Transverse colon (tissue), 4 donors: ENCODE results near the gene KRTAP24-1. TPM values are rescaled to one million over a fixed set of nuclear protein-coding genes. Genes with fewer than 3 reads are reported as not detected.

Source experiments
- DNase-seq: peaks from one replicate; pipeline ENCODE4 v3.0.0-alpha.2; 2019
- H3K27ac ChIP-seq, 4 donors: fragments of 200-600 bp; sonication (generic); 2 replicates each; pipeline ENCODE4 v1.5.1; 2016 to 2018; ENCODE audit warnings: inconsistent platforms in 4 of 4
- H3K27me3 ChIP-seq: fragments of 200-600 bp; sonication (generic); 2 replicates; pipeline ENCODE4 v1.5.1; 2017; ENCODE audit warnings: inconsistent platforms
- H3K36me3 ChIP-seq, 4 donors: fragments of 200-600 bp; sonication (generic); 2 replicates each; pipeline ENCODE4 v1.5.1; 2017 to 2019; ENCODE audit warnings: inconsistent platforms in 4 of 4
- H3K4me1 ChIP-seq, 4 donors: fragments of 200-600 bp; sonication (generic); 2 replicates each; pipeline ENCODE4 v1.5.1; 2017 to 2020; ENCODE audit warnings: inconsistent platforms in 4 of 4
- H3K4me3 ChIP-seq, 4 donors: fragments of 200-600 bp; sonication (generic); 1 replicate in 1 of 4; 2 replicates in 3 of 4; pipeline versions ENCODE4 v1.5.1 to v1.6.1; 2017 to 2019; ENCODE audit warnings: inconsistent platforms in 4 of 4
- H3K9me3 ChIP-seq, 2 donors: fragments of 200-600 bp; sonication (generic); 2 replicates each; pipeline ENCODE4 v1.5.1; 2017 to 2019; ENCODE audit warnings: inconsistent platforms in 2 of 2
- EP300 ChIP-seq: sonication (generic); formaldehyde crosslinking; IDR thresholded peaks from one replicate; pipeline ENCODE4 v1.6.1; 2017; ENCODE audit warnings: antibody characterized with exemption, low read depth
- POLR2A ChIP-seq: fragments of 450-650 bp; IDR thresholded peaks from one replicate; pipeline ENCODE4 v1.6.1; 2016; ENCODE audit warnings: antibody characterized with exemption, mild to moderate bottlenecking, moderate library complexity
- POLR2AphosphoS5 ChIP-seq, 3 donors: sonication (generic); formaldehyde crosslinking; IDR thresholded peaks; one replicate each; pipeline ENCODE4 v1.6.1; 2016; ENCODE audit warnings: antibody characterized with exemption in 3 of 3
- WGBS, 2 donors: methylation state at CpG; one replicate each; pipeline ENCODE4 v1.1.5; 2018; ENCODE audit warnings: low coverage in 1 of 2; 5-methylcytosine and 5-hydroxymethylcytosine counted together
- in situ Hi-C, 4 donors: fragments of 200-750 bp; cut with MboI; loops; one replicate each; pipeline versions ENCODE4 v1.15.0 to v1.15.1; 2017; ENCODE audit warnings: low sequenced_read_pairs in 3 of 4, low pct_ligation_motif_present in 1 of 4, low pct_unique_long_range_greater_than_20kb in 1 of 4
- intact Hi-C: fragments of 100-400 bp; cut with DNase I; formaldehyde crosslinking; loops from one replicate; pipeline ENCODE4 v1.15.1; 2023; ENCODE audit warnings: low total_unique reads
- total RNA-seq, 4 donors: library from RNA; depleted of rRNA; stranded (reverse); fragments of >200 nt; gene quantifications; one replicate each; pipeline ENCODE4 v1.1.0, GENCODE V29; 2016
- TF ChIP-seq, protein P1 (sequence below), 5 experiments: fragments of 200-600 bp in 3 of 5; fragments of 450-650 bp in 2 of 5; sonication (generic) in 3 of 5; IDR thresholded peaks; 1 replicate in 2 of 5; 2 replicates in 3 of 5; pipeline ENCODE4 v1.5.1; 2016 to 2017; ENCODE audit warnings: antibody characterized with exemption in 5 of 5, inconsistent platforms in 3 of 5, mild to moderate bottlenecking in 2 of 5, moderate library complexity in 1 of 5

The KRTAP24-1 gene
- total RNA-seq, 4 donors from 2014 or later: not detected

DNA sequence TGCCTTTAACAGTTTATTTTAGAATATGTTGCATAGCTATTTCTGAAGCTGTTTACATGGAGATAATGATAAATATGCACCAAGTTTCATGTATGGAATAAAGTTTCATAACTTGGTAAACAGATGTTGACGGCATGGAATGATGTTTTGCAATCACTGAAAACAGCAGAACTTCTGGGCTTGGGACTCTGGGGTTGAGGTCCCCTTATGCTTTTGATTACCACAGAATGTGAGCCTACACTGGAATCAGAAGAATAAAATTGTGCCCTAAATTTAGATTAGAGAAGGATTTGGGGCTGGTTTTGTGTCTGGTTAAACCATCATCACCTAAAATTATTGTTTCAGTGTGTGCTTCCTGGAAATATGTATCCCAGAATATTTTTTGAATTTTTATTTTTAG is 11.1 kb downstream of the KRTAP24-1 start:
- no peaks in the 10 kb centered on the region for H3K36me3 ChIP-seq
- no peak overlapping the region for H3K4me3 ChIP-seq
- no peak for DNase-seq
- TF ChIP-seq POLR2A: no peak
- no peaks in the 10 kb centered on the region for H3K9me3 ChIP-seq
- H3K27me3 ChIP-seq: no peaks in the 10 kb centered on the region
- peaks cover 0 to 20% (median 11%) of the 10 kb centered on the region in 4 donors for H3K4me1 ChIP-seq
- 89 to 92% methylated on average over 1 of the region's 1 CpG for WGBS, 2 donors
- no peak overlapping the region for H3K27ac ChIP-seq
- in situ Hi-C loops: no loop called here
- intact Hi-C loops: no loop called here

DNA sequence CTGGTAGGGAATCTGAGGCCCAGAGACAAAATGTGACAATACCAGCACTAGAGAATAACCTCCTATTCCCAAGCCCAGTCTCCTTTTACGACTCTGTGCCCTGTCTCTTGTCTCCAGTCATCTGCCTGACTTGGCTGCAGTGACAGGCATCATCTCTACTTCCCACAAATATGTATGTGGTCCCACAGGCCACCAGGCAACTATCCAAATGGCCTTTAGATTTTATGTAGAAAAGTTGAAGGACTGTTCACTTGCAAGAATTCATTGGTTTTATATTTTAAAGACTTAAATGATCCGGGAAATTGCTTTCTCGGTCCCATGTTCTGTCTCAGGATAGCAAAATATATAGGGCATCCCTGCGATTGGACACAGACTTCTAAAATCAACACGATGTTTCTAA is 11.6 kb downstream of the KRTAP24-1 start:
- DNase-seq: no peak
- no peaks in the 10 kb centered on the region for H3K27me3 ChIP-seq
- no peaks in the 10 kb centered on the region for H3K9me3 ChIP-seq
- 70 to 74% methylated on average over 4 to 5 of the region's 5 CpGs for WGBS, 2 donors
- H3K4me1 ChIP-seq: peaks cover 0 to 20% (median 11%) of the 10 kb centered on the region in 4 donors
- in situ Hi-C loops (no loop called here), intact Hi-C loops (no loop called here)
- TF ChIP-seq, protein P1, sequence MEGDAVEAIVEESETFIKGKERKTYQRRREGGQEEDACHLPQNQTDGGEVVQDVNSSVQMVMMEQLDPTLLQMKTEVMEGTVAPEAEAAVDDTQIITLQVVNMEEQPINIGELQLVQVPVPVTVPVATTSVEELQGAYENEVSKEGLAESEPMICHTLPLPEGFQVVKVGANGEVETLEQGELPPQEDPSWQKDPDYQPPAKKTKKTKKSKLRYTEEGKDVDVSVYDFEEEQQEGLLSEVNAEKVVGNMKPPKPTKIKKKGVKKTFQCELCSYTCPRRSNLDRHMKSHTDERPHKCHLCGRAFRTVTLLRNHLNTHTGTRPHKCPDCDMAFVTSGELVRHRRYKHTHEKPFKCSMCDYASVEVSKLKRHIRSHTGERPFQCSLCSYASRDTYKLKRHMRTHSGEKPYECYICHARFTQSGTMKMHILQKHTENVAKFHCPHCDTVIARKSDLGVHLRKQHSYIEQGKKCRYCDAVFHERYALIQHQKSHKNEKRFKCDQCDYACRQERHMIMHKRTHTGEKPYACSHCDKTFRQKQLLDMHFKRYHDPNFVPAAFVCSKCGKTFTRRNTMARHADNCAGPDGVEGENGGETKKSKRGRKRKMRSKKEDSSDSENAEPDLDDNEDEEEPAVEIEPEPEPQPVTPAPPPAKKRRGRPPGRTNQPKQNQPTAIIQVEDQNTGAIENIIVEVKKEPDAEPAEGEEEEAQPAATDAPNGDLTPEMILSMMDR (IDR thresholded peaks at IDR 0.05): no peak
- TF ChIP-seq POLR2A (no peak), POLR2AphosphoS5 (IDR thresholded peaks at IDR 0.05) (no peak), EP300 (no peak)
- no peak overlapping the region for H3K4me3 ChIP-seq
- no peaks in the 10 kb centered on the region for H3K36me3 ChIP-seq
- no peak overlapping the region for H3K27ac ChIP-seq

DNA sequence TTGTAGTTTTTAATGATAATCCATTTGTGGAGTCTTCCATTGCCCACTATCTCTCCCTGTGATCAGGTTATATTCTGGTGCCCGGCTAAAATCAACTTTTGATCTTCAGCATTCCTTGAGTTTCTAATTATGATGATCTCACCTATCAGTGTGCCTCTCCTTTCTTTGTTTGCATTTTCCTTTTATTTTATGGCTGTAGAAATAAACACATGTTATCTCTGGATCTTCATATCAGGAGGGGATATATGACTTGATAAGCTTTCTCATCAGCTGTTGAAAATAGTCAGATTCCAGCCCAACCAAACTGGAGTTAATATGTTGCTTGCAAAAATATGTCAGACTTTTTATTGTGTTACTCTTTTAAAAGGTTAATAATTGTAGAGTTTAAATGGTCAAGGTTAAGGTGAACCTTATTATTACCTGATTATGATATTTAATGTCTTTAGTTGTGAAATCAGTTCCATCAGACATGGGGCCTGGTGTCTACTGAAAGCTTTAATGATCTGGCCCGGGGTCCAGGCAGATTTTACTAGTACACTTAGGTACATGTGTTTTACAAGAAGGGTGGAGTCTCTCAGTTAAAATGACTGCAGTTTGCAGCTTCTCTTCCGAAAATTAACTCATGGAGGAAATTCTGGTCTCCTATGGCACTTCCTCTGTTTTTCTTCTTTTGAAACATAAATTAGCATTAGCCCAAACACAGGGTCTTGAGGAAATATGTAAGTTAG is 12.8 kb downstream of the KRTAP24-1 start:
- Histone ChIP-seq H3K4me3 (no peak overlapping the region), H3K27me3 (no peaks in the 10 kb centered on the region), H3K27ac (no peak overlapping the region), H3K9me3 (no peaks in the 10 kb centered on the region), H3K4me1 (peaks cover 0 to 20% (median 11%) of the 10 kb centered on the region in 4 donors), H3K36me3 (no peaks in the 10 kb centered on the region)
- in situ Hi-C loops: no loop called here
- TF ChIP-seq POLR2A (no peak), EP300 (no peak), POLR2AphosphoS5 (IDR thresholded peaks at IDR 0.05) (no peak)
- TF ChIP-seq, protein P1 (IDR thresholded peaks at IDR 0.05): no peak
- intact Hi-C loops: no loop called here
- no peak for DNase-seq
- WGBS, 2 donors: 36 to 40% methylated on average over 3 of the region's 3 CpGs

DNA sequence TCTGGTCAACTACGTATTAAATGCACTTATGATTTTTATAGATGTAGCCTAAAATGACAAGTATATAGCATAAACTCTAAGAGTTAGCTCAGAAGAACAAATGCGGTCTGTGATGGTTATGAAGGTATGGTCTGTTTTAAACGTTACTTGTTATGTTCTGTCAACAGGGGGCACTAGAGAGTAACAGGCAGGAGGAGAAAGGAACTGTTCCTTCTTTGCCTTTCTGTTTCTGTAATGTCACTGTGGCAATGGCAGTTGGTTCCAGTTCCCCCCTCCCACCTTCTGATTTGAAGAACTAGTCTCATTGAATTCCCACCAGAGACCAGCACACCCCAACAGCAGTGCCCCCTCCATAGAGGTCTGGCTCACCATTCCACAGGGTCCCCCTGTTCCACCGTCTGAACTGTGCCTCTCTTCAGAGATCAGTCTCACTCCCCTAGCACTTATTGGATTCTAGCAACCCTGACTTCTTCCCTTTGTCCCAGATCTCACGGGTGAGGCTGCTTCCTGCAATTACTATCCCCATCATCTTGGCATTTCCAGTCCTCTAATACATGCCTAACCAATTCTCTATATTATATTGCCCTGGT is 14.0 kb downstream of the KRTAP24-1 start:
- DNase-seq: no peak
- H3K36me3 ChIP-seq: no peaks in the 10 kb centered on the region
- 67 to 68% methylated on average over 5 of the region's 5 CpGs for WGBS, 2 donors
- intact Hi-C loops (no loop called here), in situ Hi-C loops (no loop called here)
- H3K27ac ChIP-seq: peak overlapping the region in 1 of 4 donors; percentile 10
- H3K4me1 ChIP-seq: peaks cover 0 to 20% (median 11%) of the 10 kb centered on the region in 4 donors
- TF ChIP-seq, protein P1 (IDR thresholded peaks at IDR 0.05): peak in 2 of 5 experiments; percentile 23 to 24
- TF ChIP-seq POLR2A: no peak
- no peak overlapping the region for H3K4me3 ChIP-seq
- no peaks in the 10 kb centered on the region for H3K9me3 ChIP-seq
- no peaks in the 10 kb centered on the region for H3K27me3 ChIP-seq
